ENCODE measurements around the gene CKAP5.
"Not testable (repeated sequence)": the region's sequence is repeated elsewhere in the genome, so short reads cannot be mapped to it uniquely, and the experiment has no call there.

Gene CKAP5

DNA sequence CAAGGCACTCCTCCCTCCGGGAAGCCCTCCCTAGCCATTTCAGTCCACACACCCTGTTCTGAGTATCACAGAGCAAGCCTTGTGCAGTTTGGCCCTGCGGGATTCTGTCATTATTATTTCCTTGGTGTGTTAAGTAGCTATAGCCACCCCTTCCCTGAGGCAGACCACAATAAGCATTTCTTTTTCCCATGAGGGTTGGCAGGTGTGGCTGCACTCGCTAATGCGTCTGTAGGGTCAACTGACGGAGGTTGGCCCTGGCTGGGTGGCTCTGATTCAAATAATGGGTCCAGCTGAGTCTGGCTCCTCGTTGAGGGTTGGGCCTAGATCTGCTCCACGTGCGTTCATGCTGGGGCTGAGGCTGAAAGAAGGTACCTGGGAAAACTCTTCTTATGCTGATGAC, 122.0 kb downstream of the CKAP5 start:
- DNase-seq: peak; percentile 6

DNA sequence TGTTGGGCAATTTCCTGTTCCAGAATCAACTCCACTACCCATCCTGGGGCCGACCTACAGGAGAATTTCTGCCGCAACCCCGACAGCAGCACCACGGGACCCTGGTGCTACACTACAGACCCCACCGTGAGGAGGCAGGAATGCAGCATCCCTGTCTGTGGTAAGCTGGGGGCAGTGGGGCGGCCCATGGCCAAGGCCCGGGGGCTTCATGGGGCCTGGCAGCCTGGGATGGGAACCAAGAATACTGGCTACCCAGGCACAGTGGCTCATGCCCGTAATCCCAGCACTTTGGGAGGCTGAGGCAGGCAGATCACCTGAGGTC, 122.8 kb downstream of the CKAP5 start:
- no peak for DNase-seq

- no peak for DNase-seq
These were observed 123.3 kb downstream of the CKAP5 start for GRCh38 chr11:46722566-46723358.

- no peak for DNase-seq
These were observed 124.8 kb downstream of the CKAP5 start for GRCh38 chr11:46721286-46721685.

DNA sequence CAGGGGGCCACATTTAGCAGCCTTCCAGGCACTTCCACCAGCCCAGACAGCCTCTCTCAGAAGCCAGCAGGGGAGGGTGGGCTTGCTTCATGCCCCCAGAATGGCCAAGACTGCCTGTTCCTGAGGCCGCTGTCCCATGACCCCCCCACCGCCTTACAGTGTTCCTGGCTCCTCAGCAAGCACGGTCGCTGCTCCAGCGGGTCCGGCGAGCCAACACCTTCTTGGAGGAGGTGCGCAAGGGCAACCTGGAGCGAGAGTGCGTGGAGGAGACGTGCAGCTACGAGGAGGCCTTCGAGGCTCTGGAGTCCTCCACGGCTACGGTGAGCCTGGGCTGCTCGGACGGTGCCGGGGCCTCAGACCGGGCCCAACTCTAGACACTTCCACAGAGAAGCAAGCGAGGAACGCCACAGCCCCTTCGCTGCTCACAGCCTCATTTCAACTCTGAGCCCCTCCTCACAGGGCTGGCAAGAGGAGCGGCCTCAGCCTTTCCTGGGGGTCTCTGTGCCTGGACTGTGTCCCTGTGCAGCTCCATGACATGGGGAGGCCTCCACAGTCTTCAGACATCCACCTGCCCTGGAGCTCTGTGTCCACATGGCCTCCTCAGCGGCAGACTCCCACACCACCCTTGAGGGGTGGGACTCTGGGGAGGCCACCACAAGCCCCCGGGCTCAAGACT, 126.4 kb downstream of the CKAP5 start:
- no peak for DNase-seq

GRCh38 chr11:46719048-46719542, 127.0 kb downstream of the CKAP5 start, which contains the start of gene F2:
F2 (plus strand) TSS chr11:46719213; CDS start chr11:46719236, 23 bp downstream.
- no peak for DNase-seq

DNA sequence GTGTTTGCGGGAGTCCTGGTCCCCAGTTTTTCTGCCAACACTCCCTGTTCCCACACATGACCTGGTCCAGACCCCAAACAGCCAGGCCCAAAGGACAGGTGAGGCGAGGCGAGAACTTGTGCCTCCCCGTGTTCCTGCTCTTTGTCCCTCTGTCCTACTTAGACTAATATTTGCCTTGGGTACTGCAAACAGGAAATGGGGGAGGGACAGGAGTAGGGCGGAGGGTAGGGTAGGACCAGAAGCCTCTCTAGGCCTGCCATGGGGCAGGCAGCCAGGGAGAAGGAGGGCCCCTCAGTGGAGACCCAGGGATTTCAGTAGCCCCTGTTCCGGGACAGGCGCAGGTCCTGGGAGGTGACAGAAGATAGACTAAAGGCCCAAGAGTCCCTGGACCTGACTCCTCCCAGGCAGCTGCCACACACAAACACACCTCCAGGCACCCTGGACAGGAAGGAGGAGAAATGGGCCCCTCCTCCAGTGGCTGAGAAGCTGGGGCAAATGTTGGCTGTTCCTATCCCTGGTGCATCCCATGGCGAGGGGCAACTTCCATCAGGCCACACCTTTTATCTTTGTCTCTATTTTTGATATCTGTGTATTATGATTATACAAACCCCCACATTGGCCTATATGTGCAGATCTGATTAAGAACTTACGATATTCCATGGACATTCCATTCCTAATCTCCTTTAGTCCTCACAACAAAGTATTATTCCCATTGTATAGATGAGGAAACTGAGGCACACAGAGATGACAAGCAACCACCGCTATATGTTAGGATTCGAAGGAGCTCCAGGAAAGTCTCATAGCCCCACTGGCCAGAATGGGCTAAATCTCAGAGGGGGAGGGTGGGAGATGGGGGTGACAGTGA, 127.7 kb downstream of the CKAP5 start:
- no peak for DNase-seq

- DNase-seq: not testable (repeated sequence)
These were observed 128.3 kb downstream of the CKAP5 start for GRCh38 chr11:46717825-46718154.

- no peak for DNase-seq
These were observed 133.1 kb downstream of the CKAP5 start for GRCh38 chr11:46712874-46713576.

DNA sequence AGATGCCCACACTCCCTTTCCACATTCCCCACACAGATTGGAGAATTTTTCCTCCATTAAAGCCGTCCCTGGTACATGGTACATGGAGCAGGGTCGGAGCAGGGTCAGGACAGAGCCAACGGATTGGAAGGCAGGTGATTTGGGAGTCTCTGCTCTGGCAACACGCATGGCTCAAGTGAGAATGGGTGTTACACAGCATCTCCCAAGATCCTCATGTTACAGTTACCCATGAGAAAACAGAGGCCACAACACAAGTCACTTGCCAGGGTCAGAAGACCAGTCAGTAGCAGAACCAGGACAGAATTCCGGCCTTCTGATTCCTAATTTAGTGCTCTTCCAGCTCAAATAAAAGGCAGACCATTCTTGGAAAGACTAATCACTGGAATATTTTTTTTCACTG, 134.8 kb downstream of the CKAP5 start:
- no peak for DNase-seq

DNA sequence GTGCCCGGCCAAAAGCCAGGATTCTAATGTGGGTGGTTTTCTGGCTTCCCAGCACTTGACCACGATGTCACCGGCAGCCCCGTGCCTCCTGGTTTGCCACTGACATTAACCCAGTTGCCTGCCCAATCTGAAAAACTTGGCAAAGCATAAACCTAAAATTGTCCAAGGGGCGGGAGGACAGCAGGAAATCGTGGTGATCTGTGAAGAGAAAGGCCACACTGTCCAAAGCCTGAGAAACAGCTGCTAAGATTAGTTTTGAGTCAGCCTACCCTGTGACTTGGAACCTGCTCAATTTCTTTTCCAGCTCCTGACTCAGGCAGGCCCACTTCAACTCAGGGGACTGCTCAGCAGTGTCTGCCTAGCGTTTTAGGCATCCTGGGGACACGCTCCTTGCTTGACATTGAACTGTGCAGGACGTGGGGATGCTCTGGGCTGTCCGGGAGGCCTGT, 135.2 kb downstream of the CKAP5 start:
- no peak for DNase-seq

DNA sequence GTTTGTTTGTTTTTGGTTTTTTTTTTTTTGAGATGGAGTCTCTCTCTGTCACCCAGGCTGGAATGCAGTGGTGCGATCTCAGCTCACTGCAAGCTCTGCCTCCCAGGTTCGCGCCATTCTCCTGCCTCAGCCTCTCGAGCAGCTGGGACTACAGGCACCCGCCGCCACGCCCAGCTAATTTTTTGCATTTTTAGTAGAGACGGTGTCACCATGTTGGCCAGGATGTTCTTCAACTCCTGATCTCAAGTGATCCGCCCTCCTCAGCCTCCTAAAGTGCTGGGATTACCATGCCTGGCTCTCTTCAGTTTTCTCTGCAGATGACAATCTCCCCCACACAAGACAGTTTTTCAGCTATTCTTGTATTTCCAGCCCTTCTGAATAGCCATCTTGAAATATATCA, 136.7 kb downstream of the CKAP5 start:
- DNase-seq: not testable (repeated sequence)

GRCh38 chr11:46706886-46707285, 139.2 kb downstream of the CKAP5 start:
- DNase-seq: no peak

- DNase-seq: no peak
These were observed 140.9 kb downstream of the CKAP5 start for GRCh38 chr11:46705070-46705688.

- no peak for DNase-seq
These were observed 144.9 kb downstream of the CKAP5 start for GRCh38 chr11:46701078-46701654.

DNA sequence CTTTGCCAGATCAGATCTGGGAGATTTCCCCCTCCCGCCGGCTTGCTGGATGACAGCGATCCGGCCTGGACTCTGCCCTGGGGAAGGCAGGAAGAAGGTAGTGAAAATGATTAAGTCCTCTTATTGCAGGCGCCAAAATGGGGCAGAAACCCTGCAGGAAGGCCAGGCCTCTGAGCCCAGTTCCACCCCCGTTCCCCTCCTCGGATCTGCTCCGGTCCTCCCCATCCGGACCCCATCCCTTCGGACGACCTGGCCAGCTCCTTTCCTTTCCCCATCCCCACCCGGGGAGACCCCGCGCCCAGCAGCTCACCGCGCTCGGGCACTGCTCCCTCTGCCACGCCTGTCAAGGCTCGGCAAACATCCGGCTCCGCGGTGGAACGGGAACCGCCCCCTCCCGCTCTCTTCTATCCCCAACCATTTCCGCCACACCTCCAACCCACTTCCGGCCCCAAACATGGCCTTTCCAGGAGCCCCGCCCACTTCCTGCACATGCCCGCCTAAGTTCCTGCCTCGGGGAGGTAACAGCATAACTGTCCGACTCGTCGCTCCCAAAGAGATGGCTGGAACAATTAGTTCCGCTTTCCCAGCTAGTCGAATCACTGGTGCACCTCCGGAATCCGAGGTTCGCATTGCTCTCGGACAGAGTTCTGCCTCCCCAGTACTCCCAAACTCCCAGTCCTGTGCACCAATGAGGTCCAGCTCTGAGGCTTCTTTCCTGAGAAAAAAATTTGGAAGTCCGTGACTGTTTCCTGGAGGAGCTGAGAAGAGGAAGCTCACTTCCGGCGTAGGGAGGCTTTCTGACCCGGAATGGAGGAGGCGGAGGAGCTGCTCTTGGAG, 145.6 kb downstream of the CKAP5 start, which contains the start of the genes ARHGAP1 and ZNF408:
Gene ARHGAP1 (minus strand): TSS at position 379 of the 837 bp plus-strand sequence. CDS start 4,512 bp downstream, outside the sequence.
Gene ZNF408 (plus strand): TSS at position 791 of the 837 bp plus-strand sequence. CDS start 17 bp downstream, at position 808.
- DNase-seq: peak; percentile 99

GRCh38 chr11:46698597-46698996, 147.5 kb downstream of the CKAP5 start:
- DNase-seq: no peak

- no peak for DNase-seq
These were observed 148.4 kb downstream of the CKAP5 start for GRCh38 chr11:46697723-46698122.

DNA sequence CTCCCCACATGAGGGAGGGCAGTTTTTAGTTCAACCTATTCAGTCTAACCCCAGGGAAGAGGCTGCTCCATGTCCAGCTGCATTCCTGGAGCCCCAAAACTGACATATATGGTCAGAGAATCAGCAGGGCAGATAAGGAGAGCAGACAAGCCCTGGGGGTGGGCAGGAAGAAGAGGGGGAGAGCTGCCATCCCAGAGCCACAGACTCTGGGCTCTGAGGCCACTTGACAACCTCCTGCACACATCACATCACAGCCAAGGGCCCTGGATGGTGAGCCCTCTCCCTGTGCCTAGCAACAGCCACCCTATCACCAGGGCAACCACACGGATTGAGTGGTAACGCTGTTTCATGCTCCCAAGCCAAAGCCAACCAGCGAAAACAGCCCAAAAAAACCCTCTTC, 148.8 kb downstream of the CKAP5 start:
- DNase-seq: no peak

GRCh38 chr11:46696212-46696558, 149.9 kb downstream of the CKAP5 start:
- DNase-seq: no peak
